ENCODE data around the gene DYNC1LI2. TPM values are rescaled to one million over a fixed set of nuclear protein-coding genes. Genes with fewer than 3 reads are reported as not detected.

The DYNC1LI2 gene
- total RNA-seq, 1 donor from 2014 or later = 125 TPM

DNA sequence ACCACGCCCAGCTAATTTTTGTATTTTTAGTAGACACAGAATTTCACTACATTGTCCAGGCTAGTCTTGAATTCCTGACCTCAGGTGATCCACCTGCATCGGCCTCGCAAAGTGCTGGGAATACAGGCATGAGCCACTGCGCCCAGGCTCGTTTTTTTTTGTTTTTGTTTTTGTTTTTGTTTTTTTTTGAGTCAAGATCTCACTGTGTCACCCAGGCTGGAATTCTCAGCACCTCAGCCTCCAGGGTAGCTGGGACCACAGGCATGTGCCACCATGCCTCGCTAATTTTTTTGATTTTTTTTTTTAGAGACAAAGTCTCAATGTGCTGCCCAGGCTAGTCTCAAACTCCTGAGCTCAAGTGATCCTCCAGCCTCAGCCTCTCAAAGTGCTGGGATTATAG is 37.3 kb downstream of the DYNC1LI2 start:
- peaks cover 4% of the 10 kb centered on the region for H3K9me3 Mint-ChIP-seq
- H3K27ac Mint-ChIP-seq (ENCODE audit: unreplicated experiment) = no peak overlapping the region
- H3K36me3 Mint-ChIP-seq (ENCODE audit: low read depth) = peaks cover 3% of the 10 kb centered on the region
- H3K4me3 Mint-ChIP-seq = no peak overlapping the region
- TF ChIP-seq CTCF (conservative IDR thresholded peaks at IDR 0.05) = no peak
- DNase-seq (ENCODE audit: low read depth, low spot score) = no peak
- H3K4me1 Mint-ChIP-seq = peaks cover 5% of the 10 kb centered on the region
- H3K27me3 Mint-ChIP-seq (ENCODE audit: low read depth) = peaks cover 4% of the 10 kb centered on the region

DNA sequence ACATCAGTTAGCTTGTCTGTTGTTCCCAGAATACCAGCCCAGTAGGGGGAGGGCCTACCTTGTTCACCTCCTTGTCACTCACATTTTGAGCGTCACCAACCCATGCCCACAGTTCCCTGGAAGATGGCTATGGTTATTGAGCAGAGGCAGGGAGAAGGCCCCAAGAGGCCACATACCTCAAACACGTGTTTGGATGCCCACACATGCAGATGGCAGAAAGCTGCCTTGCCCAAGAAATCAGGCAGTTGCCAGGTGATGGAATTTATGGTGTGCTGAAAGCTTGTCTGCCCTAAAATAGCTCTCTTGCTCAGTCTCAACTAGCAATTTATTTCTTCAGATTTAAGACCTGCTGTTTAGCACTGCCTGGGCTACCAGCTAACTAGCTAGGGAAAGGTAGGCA is 38.3 kb downstream of the DYNC1LI2 start:
- H3K36me3 Mint-ChIP-seq (ENCODE audit: low read depth) = peaks cover 3% of the 10 kb centered on the region
- no peak overlapping the region for H3K27ac Mint-ChIP-seq (ENCODE audit: unreplicated experiment)
- peaks cover 7% of the 10 kb centered on the region for H3K27me3 Mint-ChIP-seq (ENCODE audit: low read depth)
- H3K4me3 Mint-ChIP-seq = no peak overlapping the region
- DNase-seq (ENCODE audit: low read depth, low spot score) = no peak
- H3K4me1 Mint-ChIP-seq = peaks cover 5% of the 10 kb centered on the region
- H3K9me3 Mint-ChIP-seq = peaks cover 4% of the 10 kb centered on the region
- no peak for TF ChIP-seq CTCF (conservative IDR thresholded peaks at IDR 0.05)

DNA sequence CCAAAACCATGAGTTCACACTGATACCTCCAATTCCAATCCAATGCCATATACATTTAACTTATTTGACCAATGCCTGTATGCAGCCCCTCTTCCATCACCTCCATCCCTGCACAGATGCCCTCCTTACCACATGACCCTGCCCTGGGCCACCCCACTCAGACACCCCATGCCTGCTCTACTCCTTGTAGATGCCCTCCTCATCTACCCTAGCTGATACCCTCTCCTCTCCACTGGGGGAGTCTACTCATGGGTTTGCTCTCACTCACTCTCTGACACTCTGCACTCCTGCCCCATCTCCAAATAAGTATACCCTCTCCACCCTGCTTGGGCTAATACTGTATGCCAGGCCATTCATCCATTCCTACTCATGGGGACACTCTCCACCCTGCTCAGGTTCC is 38.9 kb downstream of the DYNC1LI2 start:
- H3K27ac Mint-ChIP-seq (ENCODE audit: unreplicated experiment) = no peak overlapping the region
- no peak overlapping the region for H3K4me3 Mint-ChIP-seq
- peaks cover 4% of the 10 kb centered on the region for H3K9me3 Mint-ChIP-seq
- DNase-seq (ENCODE audit: low read depth, low spot score) = no peak
- H3K4me1 Mint-ChIP-seq = peaks cover 6% of the 10 kb centered on the region
- TF ChIP-seq CTCF (conservative IDR thresholded peaks at IDR 0.05) = no peak
- peaks cover 7% of the 10 kb centered on the region for H3K27me3 Mint-ChIP-seq (ENCODE audit: low read depth)
- peaks cover 3% of the 10 kb centered on the region for H3K36me3 Mint-ChIP-seq (ENCODE audit: low read depth)

DNA sequence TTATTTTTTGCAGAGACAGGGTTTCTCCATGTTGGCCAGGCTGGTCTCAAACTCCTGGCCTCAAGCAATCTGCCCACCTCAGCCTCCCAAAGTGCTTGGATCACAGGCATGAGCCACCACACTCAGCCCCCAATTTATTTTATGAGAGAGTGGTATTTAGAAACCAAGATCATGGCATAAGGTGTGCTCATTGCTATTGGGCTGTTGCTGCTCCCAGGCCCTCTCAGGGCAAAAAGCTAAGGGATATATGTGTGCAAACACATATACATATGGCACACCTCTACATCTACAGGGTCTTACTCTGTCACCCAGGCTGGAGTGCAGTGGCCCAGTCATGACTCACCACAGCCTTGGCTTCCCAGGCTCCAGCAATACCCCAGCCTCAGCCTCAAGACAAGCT is 39.8 kb downstream of the DYNC1LI2 start:
- peaks cover 6% of the 10 kb centered on the region for H3K4me1 Mint-ChIP-seq
- no peak overlapping the region for H3K4me3 Mint-ChIP-seq
- H3K27me3 Mint-ChIP-seq (ENCODE audit: low read depth) = peaks cover 7% of the 10 kb centered on the region
- peaks cover 4% of the 10 kb centered on the region for H3K9me3 Mint-ChIP-seq
- H3K27ac Mint-ChIP-seq (ENCODE audit: unreplicated experiment) = no peak overlapping the region
- peaks cover 3% of the 10 kb centered on the region for H3K36me3 Mint-ChIP-seq (ENCODE audit: low read depth)
- no peak for TF ChIP-seq CTCF (conservative IDR thresholded peaks at IDR 0.05)
- no peak for DNase-seq (ENCODE audit: low read depth, low spot score)

DNA sequence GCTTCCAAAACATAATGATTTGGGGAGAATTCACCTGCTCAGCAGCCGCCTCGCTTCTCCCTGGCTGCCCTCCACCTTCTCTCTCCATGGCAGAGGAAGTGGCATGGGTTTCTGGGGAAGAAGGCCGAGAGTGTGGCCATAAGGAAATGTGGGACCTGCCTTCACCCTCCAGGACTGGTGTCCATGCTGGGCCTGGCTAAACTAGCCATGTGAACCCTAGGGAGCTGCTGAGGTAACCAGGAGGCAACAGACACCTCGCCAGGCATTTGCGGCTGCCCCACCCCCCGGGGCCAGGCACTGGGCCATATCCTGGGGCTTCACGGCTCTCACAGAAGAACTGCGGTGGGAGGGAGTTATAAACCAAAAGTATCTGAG is 44.9 kb downstream of the DYNC1LI2 start:
- Mint-ChIP-seq H3K9me3 (no peaks in the 10 kb centered on the region), H3K27me3 (ENCODE audit: low read depth) (peaks cover 3% of the 10 kb centered on the region), H3K4me1 (peaks cover 6% of the 10 kb centered on the region), H3K36me3 (ENCODE audit: low read depth) (no peaks in the 10 kb centered on the region), H3K4me3 (no peak overlapping the region), H3K27ac (ENCODE audit: unreplicated experiment) (no peak overlapping the region)
- DNase-seq (ENCODE audit: low read depth, low spot score) = no peak
- TF ChIP-seq CTCF (conservative IDR thresholded peaks at IDR 0.05) = no peak

All from neural crest cell (in vitro differentiated cells).